IMR-90 (cell line): ENCODE data around the gene PFKP. TPM values are rescaled to one million over a fixed set of nuclear protein-coding genes. Genes with fewer than 3 reads are reported as not detected.

ENCODE experiments used
- ATAC-seq: fragments of 200-7000 bp; cut with Tn5 transposase; 2 replicates; pipeline ENCODE4 v1.9.1; 2020; ENCODE audit warnings: low read depth, mild to moderate bottlenecking, moderate library complexity
- BruUV-seq: library from RNA; stranded (reverse); fragments of 400-500 nt; replicated peaks from 2 replicates; lab custom pipeline; 2021; lab: Mats Ljungman, UMichigan
- CTCF ChIA-PET: fragments of 300-600 bp; formaldehyde crosslinking; extraction: SDS; loops from one replicate; lab custom pipeline; 2021; ENCODE audit warnings: antibody characterized with exemption; lab: Yijun Ruan, JAX
- POLR2A ChIA-PET: fragments of 300-600 bp; sonication (Branson Sonifier 250); formaldehyde crosslinking; loops from one replicate; lab custom pipeline; 2022; ENCODE audit warnings: antibody characterized with exemption; ENCODE audit not compliant: unreplicated experiment; lab: Charles Lee
- DNase-seq: peaks from one replicate; pipeline ENCODE4 v3.0.0; 2013
- H2AFZ ChIP-seq: replicated peaks from 2 replicates; pipeline ENCODE3; 2013; ENCODE audit warnings: low read length, mild to moderate bottlenecking; ENCODE audit not compliant: poor library complexity
- H2AK5ac ChIP-seq: 2 replicates; pipeline ENCODE4 v1.6.1; 2013; ENCODE audit warnings: low read depth, low read length, inconsistent platforms
- H2AK9ac ChIP-seq: replicated peaks from 2 replicates; pipeline ENCODE3; 2013; ENCODE audit warnings: mild to moderate bottlenecking, low read depth, low read length, moderate library complexity; ENCODE audit not compliant: poor library complexity
- H2BK120ac ChIP-seq: 2 replicates; pipeline ENCODE4 v1.6.1; 2013; ENCODE audit warnings: low read depth, low read length, inconsistent platforms
- H2BK15ac ChIP-seq: 3 replicates; pipeline ENCODE4 v1.6.1; 2013; ENCODE audit warnings: low read depth, low read length, inconsistent platforms
- H2BK20ac ChIP-seq: 2 replicates; pipeline ENCODE4 v1.6.1; 2013; ENCODE audit warnings: low read depth, mild to moderate bottlenecking, inconsistent platforms, low read length, moderate library complexity
- H2BK5ac ChIP-seq: 2 replicates; pipeline ENCODE4 v1.6.1; 2013; ENCODE audit warnings: mild to moderate bottlenecking, low read depth, low read length, inconsistent platforms; ENCODE audit not compliant: poor library complexity, severe bottlenecking
- H3K14ac ChIP-seq: replicated peaks from 2 replicates; pipeline ENCODE4 v1.6.1; 2013; ENCODE audit warnings: low read depth, low read length, inconsistent platforms
- H3K18ac ChIP-seq: 2 replicates; pipeline ENCODE4 v1.6.1; 2013; ENCODE audit warnings: low read depth, low read length, control low read depth
- H3K23ac ChIP-seq: 2 replicates; pipeline ENCODE4 v1.6.1; 2013; ENCODE audit warnings: low read depth, low read length, inconsistent platforms
- H3K27ac ChIP-seq: 2 replicates; pipeline ENCODE4 v1.5.1; 2013; ENCODE audit warnings: mild to moderate bottlenecking, control low read depth, low read length; ENCODE audit not compliant: insufficient read depth
- H3K27me3 ChIP-seq: 2 replicates; pipeline ENCODE4 v1.6.1; 2013; ENCODE audit warnings: low read length; ENCODE audit not compliant: control insufficient read depth, insufficient read depth
- H3K36me3 ChIP-seq: 2 replicates; pipeline ENCODE4 v1.6.1; 2013; ENCODE audit warnings: low read length, mixed read lengths; ENCODE audit not compliant: control insufficient read depth, insufficient read depth
- H3K4ac ChIP-seq: 2 replicates; pipeline ENCODE4 v1.6.1; 2013; ENCODE audit warnings: low read depth, low read length, inconsistent platforms
- H3K4me1 ChIP-seq: 2 replicates; pipeline ENCODE4 v1.6.1; 2013; ENCODE audit warnings: low read length, mixed read lengths; ENCODE audit not compliant: control insufficient read depth, insufficient read depth
- H3K4me2 ChIP-seq: 2 replicates; pipeline ENCODE4 v1.6.1; 2013; ENCODE audit warnings: low read depth, mild to moderate bottlenecking, control low read depth, low read length, moderate library complexity
- H3K4me3 ChIP-seq: 2 replicates; pipeline ENCODE4 v1.5.1; 2013; ENCODE audit warnings: low read depth, mild to moderate bottlenecking, control low read depth, low read length, moderate library complexity; ENCODE audit not compliant: insufficient read depth
- H3K56ac ChIP-seq: 2 replicates; pipeline ENCODE4 v1.6.1; 2013; ENCODE audit warnings: low read length, inconsistent platforms; ENCODE audit not compliant: insufficient read depth; ENCODE audit errors: extremely low read depth
- H3K79me1 ChIP-seq, 2 experiments: 2 replicates each; pipeline ENCODE4 v1.6.1; 2013; ENCODE audit warnings: low read length in 2 of 2, inconsistent platforms in 1 of 2, low read depth in 1 of 2
- H3K9ac ChIP-seq: 2 replicates; pipeline ENCODE4 v1.6.1; 2013; ENCODE audit warnings: low read depth, low read length, control low read depth
- H3K9me1 ChIP-seq: 2 replicates; pipeline ENCODE4 v1.6.1; 2013; ENCODE audit warnings: low read length, inconsistent platforms; ENCODE audit not compliant: insufficient read depth
- H3K9me3 ChIP-seq: 2 replicates; pipeline ENCODE4 v1.6.1; 2013; ENCODE audit warnings: low read length; ENCODE audit not compliant: control insufficient read depth, insufficient read depth
- H4K20me1 ChIP-seq: 2 replicates; pipeline ENCODE4 v1.6.1; 2013; ENCODE audit warnings: low read length, inconsistent platforms; ENCODE audit not compliant: insufficient read depth
- H4K5ac ChIP-seq: 2 replicates; pipeline ENCODE4 v1.6.1; 2013; ENCODE audit warnings: mild to moderate bottlenecking, low read depth, low read length, control low read depth
- H4K8ac ChIP-seq, 2 experiments: 2 replicates each; pipeline ENCODE4 v1.6.1; 2013; ENCODE audit warnings: low read depth in 2 of 2, low read length in 2 of 2, control low read depth in 1 of 2, inconsistent platforms in 1 of 2
- H4K91ac ChIP-seq: 2 replicates; pipeline ENCODE4 v1.6.1; 2013; ENCODE audit warnings: low read depth, low read length, inconsistent platforms; ENCODE audit not compliant: insufficient read depth
- BHLHE40 ChIP-seq: fragments of 150-350 bp; IDR thresholded peaks from 2 replicates; pipeline ENCODE4 v1.6.1; 2016; ENCODE audit warnings: mild to moderate bottlenecking, low read depth, low read length
- CEBPB ChIP-seq: IDR thresholded peaks from 2 replicates; pipeline ENCODE4 v1.6.1; 2012; ENCODE audit warnings: low read depth, low read length, improper control_type of control experiment
- CHD1 ChIP-seq: IDR thresholded peaks from 2 replicates; pipeline ENCODE4 v1.6.1; 2012; ENCODE audit warnings: low read depth, low read length, improper control_type of control experiment
- FOS ChIP-seq: fragments of 150-350 bp; IDR thresholded peaks from 2 replicates; pipeline ENCODE4 v1.6.1; 2016; ENCODE audit warnings: low read depth, low read length
- MAFK ChIP-seq: IDR thresholded peaks from 2 replicates; pipeline ENCODE4 v1.6.1; 2012; ENCODE audit warnings: low read depth, low read length, improper control_type of control experiment
- MAZ ChIP-seq: IDR thresholded peaks from 2 replicates; pipeline ENCODE4 v1.6.1; 2012; ENCODE audit warnings: low read depth, mild to moderate bottlenecking, low read length, improper control_type of control experiment, moderate library complexity, borderline replicate concordance
- MXI1 ChIP-seq: IDR thresholded peaks from 2 replicates; pipeline ENCODE4 v1.6.1; 2012; ENCODE audit warnings: low read depth, mild to moderate bottlenecking, low read length, moderate library complexity, borderline replicate concordance
- NFE2L2 ChIP-seq: fragments of 150-350 bp; IDR thresholded peaks from 2 replicates; pipeline ENCODE4 v1.6.1; 2016; ENCODE audit warnings: low read depth, mild to moderate bottlenecking, low read length
- POLR2A ChIP-seq: IDR thresholded peaks from 2 replicates; pipeline ENCODE4 v1.6.1; 2012; ENCODE audit warnings: mild to moderate bottlenecking, low read depth, low read length
- RAD21 ChIP-seq: IDR thresholded peaks from 2 replicates; pipeline ENCODE4 v1.6.1; 2012; ENCODE audit warnings: low read length, improper control_type of control experiment
- RCOR1 ChIP-seq: IDR thresholded peaks from 2 replicates; pipeline ENCODE4 v1.6.1; 2012; ENCODE audit warnings: mild to moderate bottlenecking, low read length, improper control_type of control experiment; ENCODE audit not compliant: insufficient replicate concordance
- RFX5 ChIP-seq: IDR thresholded peaks from 2 replicates; pipeline ENCODE4 v1.8.0; 2012; ENCODE audit warnings: low read depth, mild to moderate bottlenecking, low read length, moderate library complexity
- SMC3 ChIP-seq: fragments of 150-350 bp; IDR thresholded peaks from 2 replicates; pipeline ENCODE4 v1.6.1; 2016; ENCODE audit warnings: low read depth, mild to moderate bottlenecking, antibody characterized with exemption, low read length, moderate library complexity
- WGBS, 2 experiments: methylation state at CpG; one replicate each; pipeline versions ENCODE4 v1.1.5 to v1.1.7; 2013; ENCODE audit warnings: missing lambda C conversion rate in 2 of 2; ENCODE audit not compliant: insufficient read length in 1 of 2; ENCODE audit errors: extremely low coverage in 2 of 2; 5-methylcytosine and 5-hydroxymethylcytosine counted together
- dilution Hi-C: fragments of 300-500 bp; cut with HindIII; formaldehyde crosslinking; loops from one replicate; pipeline ENCODE4 v1.14.3; 2018; ENCODE audit warnings: low sequenced_read_pairs; ENCODE audit not compliant: unreplicated experiment
- in situ Hi-C: fragments of 300-500 bp; cut with MboI; formaldehyde crosslinking; loops from 3 replicates; pipeline ENCODE4 v1.14.3; 2019; ENCODE audit warnings: low sequenced_read_pairs, inconsistent platforms, mixed read lengths
- intact Hi-C: fragments of 100-400 bp; cut with micrococcal nuclease; formaldehyde crosslinking; loops from 2 replicates; pipeline ENCODE4 v1.10.0; 2022
- polyA plus RNA-seq, 3 experiments: library from polyadenylated mRNA; depleted of rRNA; stranded (reverse); fragments of >200 nt; gene quantifications; 2 replicates each; pipeline ENCODE4 v1.2.3, GENCODE V29; 2012; ENCODE audit warnings: low replicate concordance in 1 of 3
- total RNA-seq: library from RNA; depleted of rRNA; stranded (reverse); fragments of >200 nt; gene quantifications from 2 replicates; pipeline ENCODE4 v1.2.3, GENCODE V29; 2012
- TF ChIP-seq, protein P1 (sequence below): conservative IDR thresholded peaks from 2 replicates; pipeline ENCODE4 v1.5.1; 2012; ENCODE audit warnings: mild to moderate bottlenecking, low read depth, low read length, improper control_type of control experiment
- TF ChIP-seq, protein P2 (sequence below): fragments of 150-350 bp; IDR thresholded peaks from 2 replicates; pipeline ENCODE4 v1.6.1; 2017; ENCODE audit warnings: mild to moderate bottlenecking, antibody characterized with exemption, low read length, low read depth
- TF ChIP-seq, protein P3 (sequence below): fragments of 150-350 bp; IDR thresholded peaks from 2 replicates; pipeline ENCODE4 v1.6.1; 2016; ENCODE audit warnings: low read depth, mild to moderate bottlenecking, low read length, moderate library complexity, borderline replicate concordance

PFKP gene
- total and polyA plus RNA-seq, 2 of the 4 experiments (the other 2 are of a cell fraction) = 223 to 294 TPM

- Histone ChIP-seq H2BK20ac (no peak overlapping the region), H2AFZ (no peak overlapping the region), H3K36me3 (no peaks in the 10 kb centered on the region), H4K91ac (no peak overlapping the region), H2BK120ac (no peak overlapping the region), H4K5ac (no peak overlapping the region), H3K4ac (no peak overlapping the region), H2AK9ac (no peak overlapping the region), H3K56ac (no peak overlapping the region), H3K4me2 (no peak overlapping the region), H3K18ac (no peak overlapping the region), H3K14ac (no peak overlapping the region), H2BK5ac (no peak overlapping the region), H3K9ac (no peak overlapping the region), H2BK15ac (no peak overlapping the region), H3K27ac (no peak overlapping the region), H3K4me3 (no peak overlapping the region), H3K4me1 (no peaks in the 10 kb centered on the region; the same call in none of the 2 replicates), H2AK5ac (no peak overlapping the region), H3K9me1 (no peaks in the 10 kb centered on the region; the same call in 1 of the 2 replicates), H3K79me1 (no peaks in the 10 kb centered on the region), H3K9me3 (0 out of 2 replicates have a peak, but pooled peaks cover 5% of the 10 kb centered on the region), H3K27me3 (peaks cover 10% of the 10 kb centered on the region), H4K8ac (no peak overlapping the region), H3K23ac (no peak overlapping the region), H4K20me1 (no peaks in the 10 kb centered on the region)
- in situ Hi-C loops = no loop called here
- DNase-seq (no peak), ATAC-seq (no peak)
- BruUV-seq = no TSS peak
- TF ChIP-seq FOS (no peak), RFX5 (no peak), MAFK (no peak), CEBPB (no peak), RCOR1 (no peak), POLR2A (no peak), BHLHE40 (no peak), NFE2L2 (no peak), CHD1 (no peak), SMC3 (no peak), MXI1 (no peak), MAZ (no peak), RAD21 (no peak)
- TF ChIP-seq, protein P1, sequence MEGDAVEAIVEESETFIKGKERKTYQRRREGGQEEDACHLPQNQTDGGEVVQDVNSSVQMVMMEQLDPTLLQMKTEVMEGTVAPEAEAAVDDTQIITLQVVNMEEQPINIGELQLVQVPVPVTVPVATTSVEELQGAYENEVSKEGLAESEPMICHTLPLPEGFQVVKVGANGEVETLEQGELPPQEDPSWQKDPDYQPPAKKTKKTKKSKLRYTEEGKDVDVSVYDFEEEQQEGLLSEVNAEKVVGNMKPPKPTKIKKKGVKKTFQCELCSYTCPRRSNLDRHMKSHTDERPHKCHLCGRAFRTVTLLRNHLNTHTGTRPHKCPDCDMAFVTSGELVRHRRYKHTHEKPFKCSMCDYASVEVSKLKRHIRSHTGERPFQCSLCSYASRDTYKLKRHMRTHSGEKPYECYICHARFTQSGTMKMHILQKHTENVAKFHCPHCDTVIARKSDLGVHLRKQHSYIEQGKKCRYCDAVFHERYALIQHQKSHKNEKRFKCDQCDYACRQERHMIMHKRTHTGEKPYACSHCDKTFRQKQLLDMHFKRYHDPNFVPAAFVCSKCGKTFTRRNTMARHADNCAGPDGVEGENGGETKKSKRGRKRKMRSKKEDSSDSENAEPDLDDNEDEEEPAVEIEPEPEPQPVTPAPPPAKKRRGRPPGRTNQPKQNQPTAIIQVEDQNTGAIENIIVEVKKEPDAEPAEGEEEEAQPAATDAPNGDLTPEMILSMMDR = no peak
- TF ChIP-seq, protein P2, sequence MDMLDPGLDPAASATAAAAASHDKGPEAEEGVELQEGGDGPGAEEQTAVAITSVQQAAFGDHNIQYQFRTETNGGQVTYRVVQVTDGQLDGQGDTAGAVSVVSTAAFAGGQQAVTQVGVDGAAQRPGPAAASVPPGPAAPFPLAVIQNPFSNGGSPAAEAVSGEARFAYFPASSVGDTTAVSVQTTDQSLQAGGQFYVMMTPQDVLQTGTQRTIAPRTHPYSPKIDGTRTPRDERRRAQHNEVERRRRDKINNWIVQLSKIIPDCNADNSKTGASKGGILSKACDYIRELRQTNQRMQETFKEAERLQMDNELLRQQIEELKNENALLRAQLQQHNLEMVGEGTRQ = no peak
- TF ChIP-seq, protein P3, sequence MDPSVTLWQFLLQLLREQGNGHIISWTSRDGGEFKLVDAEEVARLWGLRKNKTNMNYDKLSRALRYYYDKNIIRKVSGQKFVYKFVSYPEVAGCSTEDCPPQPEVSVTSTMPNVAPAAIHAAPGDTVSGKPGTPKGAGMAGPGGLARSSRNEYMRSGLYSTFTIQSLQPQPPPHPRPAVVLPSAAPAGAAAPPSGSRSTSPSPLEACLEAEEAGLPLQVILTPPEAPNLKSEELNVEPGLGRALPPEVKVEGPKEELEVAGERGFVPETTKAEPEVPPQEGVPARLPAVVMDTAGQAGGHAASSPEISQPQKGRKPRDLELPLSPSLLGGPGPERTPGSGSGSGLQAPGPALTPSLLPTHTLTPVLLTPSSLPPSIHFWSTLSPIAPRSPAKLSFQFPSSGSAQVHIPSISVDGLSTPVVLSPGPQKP = no peak
- dilution Hi-C loops = loop anchor here (25.0 kb wide), 1 partner anchor 88 kb away; no protein-coding TSS in a partner anchor
- WGBS, 2 experiments = 50% methylated on average over 3 of the region's 6 CpGs; no CpG with 5 or more reads in 1 of the 2 experiments
- intact Hi-C loops = no loop called here
- CTCF ChIA-PET = interaction anchor here (1.0 kb wide), 1 partner anchor 14 kb away, joined by 4 read pairs; no protein-coding TSS in a partner anchor
- POLR2A ChIA-PET = no interaction called here
Observed at GRCh38 chr10:3025026-3025683, 42.2 kb upstream of the PFKP start.
